GM12873 (cell line): Measurements from ENCODE around the gene GBF1.

Experiments
- CTCF ChIP-seq: IDR thresholded peaks from 2 replicates; pipeline ENCODE4 v1.5.1; 2012; ENCODE audit warnings: low read depth, mild to moderate bottlenecking, moderate library complexity, low read length, control low read depth; ENCODE audit not compliant: insufficient read depth; ENCODE audit errors: missing control alignments

GBF1 gene

GRCh38 chr10:102236006-102236405, 9.3 kb upstream of the GBF1 start:
- no peak for TF ChIP-seq CTCF

- no peak for TF ChIP-seq CTCF
Measured at GRCh38 chr10:102237711-102238252, 7.5 kb upstream of the GBF1 start.

GRCh38 chr10:102240467-102241031, 4.8 kb upstream of the GBF1 start:
- no peak for TF ChIP-seq CTCF

- no peak for TF ChIP-seq CTCF
Measured at GRCh38 chr10:102241032-102241443, 4.3 kb upstream of the GBF1 start.

- TF ChIP-seq CTCF: no peak
Measured at GRCh38 chr10:102241444-102242117, 3.8 kb upstream of the GBF1 start, which contains the start of gene PITX3. PITX3 (minus strand) TSS chr10:102241512; CDS start chr10:102232080, 9,432 bp downstream.

- no peak for TF ChIP-seq CTCF
Measured at GRCh38 chr10:102242118-102242485, 3.2 kb upstream of the GBF1 start.

GRCh38 chr10:102243309-102243708, 2.0 kb upstream of the GBF1 start:
- no peak for TF ChIP-seq CTCF
